Sciatic nerve (tissue), 2 donors: ENCODE data around the gene PRDM16. TPM values are rescaled to one million over a fixed set of nuclear protein-coding genes. Genes with fewer than 3 reads are reported as not detected.

ENCODE experiments used
- ATAC-seq: fragments of 200-7000 bp; cut with Tn5 transposase; one replicate; pipeline ENCODE4 v1.9.1; 2020; ENCODE audit warnings: mild to moderate bottlenecking, moderate library complexity
- DNase-seq: peaks from one replicate; pipeline ENCODE4 v3.0.0-alpha.2; 2020; ENCODE audit warnings: low spot score
- intact Hi-C: fragments of 100-400 bp; cut with DNase I; formaldehyde crosslinking; loops from one replicate; pipeline ENCODE4 v1.14.2; 2022
- total RNA-seq: library from RNA; stranded (reverse); fragmentation: NEBNext Ultra II Directional; extraction: Animal tissue kit (Norgen Biotek cat#: 25700); gene quantifications from one replicate; pipeline ENCODE4 v1.2.1, GENCODE V29; 2021
- donor health status: DM: no; HTN: no; CAD: no.
- donor health status: DM: no; HTN: no; CAD: no.

The PRDM16 gene
- total RNA-seq, 1 donor from 2014 or later = 31.3 TPM

GRCh38 chr1:3365523-3366125 lies 296.6 kb downstream of the PRDM16 start:
- ATAC-seq (no peak), DNase-seq (no peak)
- intact Hi-C loops = no loop called here

GRCh38 chr1:3366126-3367051 lies 297.4 kb downstream of the PRDM16 start:
- intact Hi-C loops = no loop called here
- DNase-seq = no peak
- ATAC-seq = peak; percentile 80

DNA sequence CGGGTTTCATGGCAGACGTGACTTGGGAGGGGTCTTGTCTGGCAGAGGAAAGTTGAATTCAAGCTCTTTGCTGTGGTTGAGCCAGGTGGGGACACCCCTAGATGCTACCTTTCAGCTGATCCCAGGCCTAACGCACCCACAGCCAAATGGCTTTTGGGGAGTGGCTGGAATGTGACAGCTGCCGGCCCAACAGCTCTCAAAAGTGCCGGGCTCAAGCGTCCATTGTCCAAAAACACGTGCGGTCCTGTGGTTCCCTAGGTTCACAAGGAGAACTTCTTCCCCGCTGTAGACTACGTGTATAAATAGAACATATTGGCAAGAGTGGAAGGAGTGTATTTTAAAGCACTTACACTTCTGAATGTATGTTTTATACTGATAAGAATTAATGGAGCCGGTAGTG lies 298.4 kb downstream of the PRDM16 start:
- no peak for ATAC-seq
- no peak for DNase-seq
- intact Hi-C loops = no loop called here

DNA sequence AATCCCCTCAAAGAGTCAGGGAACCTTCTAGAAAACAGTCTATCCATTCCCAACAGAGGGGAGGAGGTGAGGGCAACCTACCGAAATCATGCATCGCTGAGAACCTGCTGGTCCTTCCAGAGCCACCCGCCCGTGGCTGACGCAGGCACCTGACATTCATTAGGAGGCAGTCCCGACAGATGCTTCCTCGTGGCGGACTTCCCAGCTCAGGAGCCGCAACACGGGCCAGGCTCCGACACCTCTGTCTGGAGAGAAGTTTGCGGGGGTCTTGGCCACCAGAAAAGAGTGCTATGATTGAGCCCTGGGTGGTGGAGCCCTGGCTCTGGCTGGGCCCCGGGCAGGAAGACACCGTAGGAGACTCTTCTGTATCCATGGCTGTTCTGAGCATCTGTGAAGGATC lies 299.1 kb downstream of the PRDM16 start:
- ATAC-seq = no peak
- intact Hi-C loops = no loop called here
- DNase-seq = no peak

DNA sequence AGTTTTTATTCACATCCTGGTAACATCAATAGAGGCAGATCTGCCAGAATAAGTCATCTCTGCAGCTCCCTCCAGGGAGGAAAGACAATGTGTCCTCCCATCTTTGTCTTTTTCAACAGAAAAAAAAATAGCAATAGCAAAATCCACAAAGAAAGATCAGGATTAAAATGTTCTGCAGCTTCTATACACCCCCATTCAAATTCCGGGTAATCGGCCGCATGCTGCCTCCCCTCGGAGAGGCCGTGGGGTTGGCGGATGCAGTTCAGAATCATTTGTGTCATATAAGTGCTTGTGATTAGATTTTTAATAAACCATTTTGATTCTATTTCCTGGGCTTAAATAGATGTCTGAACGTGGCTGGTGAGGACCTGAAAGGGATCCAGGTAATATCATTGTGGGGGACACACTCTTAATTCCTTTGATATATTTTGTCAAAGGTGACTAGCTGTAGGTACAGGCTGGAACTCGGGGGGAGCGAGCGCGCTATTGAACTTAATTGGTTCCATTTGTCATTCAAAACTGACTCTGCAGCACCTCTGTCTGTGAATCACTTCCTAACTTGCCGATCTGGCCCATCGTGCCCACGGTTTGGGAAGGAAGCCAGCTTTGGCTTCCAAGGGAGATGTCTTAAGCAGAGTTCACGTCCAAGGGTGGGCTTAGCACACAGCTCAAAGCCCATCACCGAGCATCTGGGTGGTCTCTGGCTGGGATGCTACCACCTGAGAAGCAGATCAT lies 299.9 kb downstream of the PRDM16 start:
- no peak for ATAC-seq
- intact Hi-C loops = no loop called here
- DNase-seq = no peak

GRCh38 chr1:3369446-3370076 lies 300.6 kb downstream of the PRDM16 start:
- DNase-seq (no peak), ATAC-seq (peak; percentile 85)
- intact Hi-C loops = no loop called here

DNA sequence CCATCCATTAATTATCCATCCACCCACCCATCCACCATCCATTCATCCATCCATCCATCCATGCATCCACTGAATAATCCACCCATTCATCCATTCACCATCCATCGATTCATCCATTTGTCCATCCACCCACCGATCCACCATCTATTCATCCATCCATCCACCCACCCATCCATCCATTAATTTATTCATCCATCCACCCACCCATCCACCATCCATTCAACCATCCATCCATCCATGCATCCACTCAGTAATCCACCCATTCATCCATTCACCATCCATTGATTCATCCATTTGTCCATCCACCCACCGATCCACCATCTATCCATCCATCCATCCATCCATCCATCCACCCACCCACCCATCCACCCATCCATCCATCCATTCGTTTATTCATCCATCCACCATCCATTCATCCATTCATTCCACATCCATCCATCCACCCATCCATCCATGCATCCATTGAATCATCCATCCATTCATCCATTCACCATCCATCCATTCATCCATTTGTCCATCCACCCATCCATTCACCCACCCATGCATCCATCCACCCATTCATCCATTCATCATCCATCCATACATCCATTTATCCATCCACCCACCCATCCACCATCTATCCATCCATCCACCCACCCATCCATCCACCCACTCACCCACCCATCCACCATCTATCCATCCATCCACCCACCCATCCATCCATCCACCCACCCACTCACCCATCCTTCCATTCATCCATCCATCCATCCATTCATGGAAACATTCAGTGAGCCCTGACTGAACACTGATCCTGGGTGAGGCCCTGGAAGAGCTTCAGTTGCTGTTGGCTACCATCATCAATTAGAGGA lies 302.1 kb downstream of the PRDM16 start:
- ATAC-seq (no peak), DNase-seq (no peak)
- intact Hi-C loops = no loop called here

DNA sequence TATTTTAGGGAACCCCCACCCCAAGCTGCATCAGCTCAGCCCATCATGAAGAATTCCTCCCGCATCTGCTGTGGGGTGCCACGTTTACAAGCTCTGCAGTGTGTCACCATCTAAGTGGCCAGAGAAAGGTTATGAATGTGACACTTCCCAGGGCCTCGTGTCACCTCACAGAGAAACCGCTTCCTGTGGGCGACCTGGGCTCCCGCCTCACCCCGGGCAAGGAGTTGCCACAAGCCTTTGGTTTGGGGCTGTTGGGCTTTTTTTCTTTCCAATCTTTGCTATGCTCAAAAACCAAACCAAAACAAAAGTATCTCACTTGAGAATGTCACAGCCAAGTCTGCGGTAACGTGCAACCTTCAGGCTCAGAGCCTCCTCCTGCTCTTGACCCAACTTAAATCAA lies 303.3 kb downstream of the PRDM16 start:
- intact Hi-C loops = no loop called here
- DNase-seq (no peak), ATAC-seq (no peak)

GRCh38 chr1:3373175-3373574 lies 304.2 kb downstream of the PRDM16 start:
- intact Hi-C loops = no loop called here
- ATAC-seq (no peak), DNase-seq (no peak)

DNA sequence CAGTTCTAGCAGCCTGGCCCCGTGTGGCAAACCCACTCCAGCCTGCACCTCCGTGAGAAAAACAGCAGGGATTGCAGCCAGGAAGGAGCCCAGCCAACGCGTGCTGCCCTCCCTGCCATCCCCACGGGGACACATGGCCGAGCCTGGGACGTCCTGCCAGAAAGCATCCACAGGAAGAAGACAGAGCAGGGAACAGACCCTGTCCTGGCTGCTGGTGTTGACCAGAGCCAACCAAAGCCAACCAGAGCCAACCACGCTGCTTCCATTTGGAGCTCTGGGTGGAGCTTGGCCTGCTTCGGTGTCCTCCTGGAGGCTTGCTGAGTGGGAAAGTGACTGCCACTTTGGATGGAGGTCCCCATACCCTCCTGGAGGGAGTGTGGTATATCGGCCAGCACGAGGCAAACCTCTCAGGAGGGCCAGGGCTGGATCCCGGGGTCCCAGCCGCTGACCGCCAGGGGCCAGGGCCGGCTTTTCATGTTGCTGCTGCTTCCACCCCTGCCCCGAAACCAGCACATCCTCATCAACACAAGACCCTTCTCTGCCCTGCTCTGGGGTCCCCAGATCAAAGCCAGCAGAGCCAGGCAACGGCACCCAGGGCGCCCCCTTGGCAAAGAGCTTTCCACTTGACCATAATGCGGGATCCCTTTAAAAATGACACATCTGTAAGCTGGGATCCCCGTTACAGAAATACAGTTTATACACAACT lies 304.9 kb downstream of the PRDM16 start:
- no peak for DNase-seq
- no peak for ATAC-seq
- intact Hi-C loops = no loop called here

DNA sequence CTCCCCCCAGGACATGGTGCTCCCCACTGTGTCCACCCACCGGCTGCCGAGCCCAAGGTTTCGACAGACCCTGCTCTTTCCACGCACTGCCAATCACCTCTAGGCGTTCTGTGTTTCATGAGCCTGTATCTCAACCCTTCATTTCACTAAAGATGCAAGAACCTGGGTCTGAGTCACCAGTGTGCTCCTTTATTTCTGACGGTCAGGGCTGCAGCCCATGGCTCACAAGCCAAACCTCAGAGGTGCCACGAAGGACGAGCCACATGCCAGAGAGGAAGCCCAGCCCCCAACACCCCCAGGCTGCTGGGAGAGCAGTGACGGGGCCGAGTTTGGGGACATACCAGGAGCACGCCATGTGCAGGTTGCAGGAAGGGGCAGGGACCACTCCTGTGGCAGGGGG lies 306.2 kb downstream of the PRDM16 start:
- ATAC-seq = no peak
- no peak for DNase-seq
- intact Hi-C loops = no loop called here

DNA sequence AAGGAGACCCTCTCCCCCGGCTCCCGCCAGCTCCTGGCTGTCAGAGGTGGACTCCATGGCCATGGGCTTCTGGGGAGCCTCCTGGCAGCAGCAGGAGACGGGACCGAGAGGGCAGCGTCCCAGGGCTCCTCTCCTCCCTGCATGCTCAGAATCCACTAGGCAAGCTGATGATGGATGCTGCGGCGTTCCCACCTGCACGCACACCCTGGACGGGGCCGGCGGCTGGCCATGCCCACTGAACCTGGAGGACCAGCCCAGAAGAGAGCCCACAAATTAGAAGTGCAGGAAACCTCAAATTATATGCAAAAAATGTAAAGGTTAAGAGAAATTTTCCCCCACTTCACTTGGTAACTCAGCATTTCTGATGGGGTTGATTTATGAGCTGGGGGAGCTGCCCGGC lies 308.2 kb downstream of the PRDM16 start:
- DNase-seq (no peak), ATAC-seq (no peak)
- intact Hi-C loops = no loop called here

- DNase-seq = no peak
- intact Hi-C loops = no loop called here
- ATAC-seq = no peak
Observed at GRCh38 chr1:3377604-3378279, 308.7 kb downstream of the PRDM16 start.

GRCh38 chr1:3378411-3379208 lies 309.6 kb downstream of the PRDM16 start:
- intact Hi-C loops = no loop called here
- ATAC-seq (no peak), DNase-seq (no peak)

- DNase-seq = no peak
- intact Hi-C loops = no loop called here
- ATAC-seq = no peak
Observed at GRCh38 chr1:3379934-3380333, 310.9 kb downstream of the PRDM16 start.

GRCh38 chr1:3380469-3380868 lies 311.5 kb downstream of the PRDM16 start:
- ATAC-seq = no peak
- intact Hi-C loops = no loop called here
- DNase-seq = no peak

GRCh38 chr1:3381901-3382300 lies 312.9 kb downstream of the PRDM16 start:
- intact Hi-C loops = no loop called here
- DNase-seq = no peak
- ATAC-seq = no peak
